Keratinocyte (primary cell): ENCODE results near the gene ARMC9. TPM values are rescaled to one million over a fixed set of nuclear protein-coding genes. Genes with fewer than 3 reads are reported as not detected.

Experiments used
- DNase-seq: peaks from one replicate; pipeline ENCODE4 v3.0.0-alpha.2; 2011; ENCODE audit warnings: low read depth, missing footprints, low spot score
- FAIRE-seq: peaks from 2 replicates; lab custom pipeline; 2011; peaks lifted over from hg19 to GRCh38; lab: Jason Lieb, UNC
- H2AFZ ChIP-seq: 2 replicates; pipeline ENCODE4 v1.6.0; 2012; ENCODE audit warnings: low read length, control low read depth, inconsistent platforms; ENCODE audit not compliant: control insufficient read depth
- H3K27ac ChIP-seq: 2 replicates; pipeline ENCODE4 v1.5.1; 2011; ENCODE audit warnings: low read length; ENCODE audit not compliant: control insufficient read depth, insufficient read depth
- H3K27me3 ChIP-seq: 3 replicates; pipeline ENCODE4 v1.6.0; 2011; ENCODE audit warnings: low read length; ENCODE audit not compliant: control insufficient read depth, insufficient read depth; ENCODE audit errors: extremely low read depth
- H3K36me3 ChIP-seq, 2 experiments: 2 replicates in 1 of 2; 3 replicates in 1 of 2; pipeline ENCODE4 v1.5.1; 2011; ENCODE audit warnings: low read length in 2 of 2, mild to moderate bottlenecking in 1 of 2; ENCODE audit not compliant: control insufficient read depth in 2 of 2, insufficient read depth in 2 of 2; ENCODE audit errors: extremely low read depth in 1 of 2
- H3K4me1 ChIP-seq: 3 replicates; pipeline ENCODE4 v1.5.1; 2011; ENCODE audit warnings: low read length; ENCODE audit not compliant: control insufficient read depth, insufficient read depth; ENCODE audit errors: extremely low read depth
- H3K4me2 ChIP-seq: 3 replicates; pipeline ENCODE4 v1.6.0; 2011; ENCODE audit warnings: low read depth, low read length; ENCODE audit not compliant: control insufficient read depth, insufficient read depth; ENCODE audit errors: extremely low read depth
- H3K4me3 ChIP-seq, 3 experiments: fragments of 200-600 bp in 1 of 3; sonication (generic) in 1 of 3; 2 replicates in 2 of 3; 3 replicates in 1 of 3; pipeline ENCODE4 v1.5.1; 2011 to 2016; ENCODE audit warnings: low read length in 3 of 3, mild to moderate bottlenecking in 3 of 3, control low read depth in 2 of 3, inconsistent platforms in 1 of 3, low read depth in 1 of 3, mixed read lengths in 1 of 3, mixed run types in 1 of 3, moderate library complexity in 1 of 3; ENCODE audit not compliant: control insufficient read depth in 2 of 3, insufficient read depth in 2 of 3; ENCODE audit errors: extremely low read depth in 1 of 3
- H3K79me2 ChIP-seq: 2 replicates; pipeline ENCODE4 v1.6.0; 2012; ENCODE audit warnings: low read length; ENCODE audit not compliant: control insufficient read depth, insufficient read depth
- H3K9ac ChIP-seq: 3 replicates; pipeline ENCODE4 v1.6.0; 2011; ENCODE audit warnings: low read length; ENCODE audit not compliant: control insufficient read depth, insufficient read depth; ENCODE audit errors: extremely low read depth
- H3K9me1 ChIP-seq: 3 replicates; pipeline ENCODE4 v1.6.0; 2011; ENCODE audit warnings: low read length; ENCODE audit not compliant: control insufficient read depth, insufficient read depth; ENCODE audit errors: extremely low read depth
- H3K9me3 ChIP-seq: 2 replicates; pipeline ENCODE4 v1.5.1; 2012; ENCODE audit warnings: low read depth, low read length; ENCODE audit not compliant: control insufficient read depth
- H4K20me1 ChIP-seq: 3 replicates; pipeline ENCODE4 v1.6.0; 2011; ENCODE audit warnings: low read length; ENCODE audit not compliant: control insufficient read depth, insufficient read depth; ENCODE audit errors: extremely low read depth
- EZH2 ChIP-seq: IDR thresholded peaks from one replicate; pipeline ENCODE4 v1.6.1; 2012; ENCODE audit warnings: inconsistent platforms, mild to moderate bottlenecking, low read length, moderate library complexity
- dilution Hi-C: fragments of 300-500 bp; cut with MboI; formaldehyde crosslinking; loops from one replicate; pipeline ENCODE4 v1.7.0; 2020; ENCODE audit warnings: low sequenced_read_pairs; ENCODE audit not compliant: extremely low pct_ligation_motif_present
- polyA plus RNA-seq, 5 experiments: library from polyadenylated mRNA; depleted of rRNA in 3 of 5; stranded (reverse) in 3 of 5; stranded (forward) in 1 of 5; unstranded in 1 of 5; fragments of >200 nt; gene quantifications; 1 replicate in 1 of 5; 2 replicates in 3 of 5; 3 replicates in 1 of 5; pipeline versions ENCODE4 v1.2.1 to v1.2.3, GENCODE V29; 2011 to 2012; ENCODE audit warnings: missing spikeins in 2 of 5, low read depth in 1 of 5, low replicate concordance in 1 of 5
- TF ChIP-seq, protein P1 (sequence below), 3 experiments: IDR thresholded peaks in 1 of 3; conservative IDR thresholded peaks in 1 of 3; optimal IDR thresholded peaks in 1 of 3; 2 replicates in 2 of 3; 3 replicates in 1 of 3; pipeline versions ENCODE3 to v1.5.1; 2011; ENCODE audit warnings: low read length in 3 of 3, mild to moderate bottlenecking in 3 of 3, moderate library complexity in 2 of 3, control low read depth in 1 of 3, inconsistent platforms in 1 of 3; ENCODE audit not compliant: insufficient read depth in 2 of 3; ENCODE audit errors: extremely low read depth in 1 of 3

The ARMC9 gene
- polyA plus RNA-seq, 1 donor (not counting 4 experiments of a cell fraction or from before 2014, with no cell fraction given): 16.2 TPM

DNA sequence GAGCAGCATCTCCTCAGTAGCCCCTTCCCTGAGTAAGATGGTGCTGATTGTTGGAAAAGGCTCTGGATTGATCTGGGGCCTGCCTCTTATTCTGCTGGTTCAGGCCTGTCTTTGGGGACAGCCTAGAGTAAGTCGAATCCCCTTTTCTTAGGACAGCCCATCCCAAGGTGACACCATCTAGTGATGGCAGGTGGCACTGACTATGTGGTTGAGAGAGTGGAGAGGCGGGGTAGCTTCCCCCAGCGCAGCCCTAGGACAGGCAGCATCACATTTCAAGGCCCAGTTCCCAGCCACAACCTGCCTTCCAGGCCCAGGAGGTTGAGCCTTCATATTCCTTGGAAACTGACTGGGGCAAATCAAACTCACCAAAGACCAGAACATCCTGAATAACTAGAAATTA lies 128.0 kb downstream of the ARMC9 start:
- H4K20me1 ChIP-seq: no peaks in the 10 kb centered on the region
- DNase-seq: no peak
- no peaks in the 10 kb centered on the region for H3K4me1 ChIP-seq
- H3K27me3 ChIP-seq: no peaks in the 10 kb centered on the region
- no peak overlapping the region for H3K4me2 ChIP-seq
- no peak for FAIRE-seq
- no peaks in the 10 kb centered on the region for H3K9me1 ChIP-seq
- no peaks in the 10 kb centered on the region for H3K79me2 ChIP-seq
- no peaks in the 10 kb centered on the region for H3K36me3 ChIP-seq
- dilution Hi-C loops: no loop called here
- no peaks in the 10 kb centered on the region for H3K9me3 ChIP-seq
- H3K27ac ChIP-seq: no peak overlapping the region
- H3K9ac ChIP-seq: no peak overlapping the region
- no peak overlapping the region for H3K4me3 ChIP-seq
- H2AFZ ChIP-seq: no peak overlapping the region
- TF ChIP-seq, protein P1, sequence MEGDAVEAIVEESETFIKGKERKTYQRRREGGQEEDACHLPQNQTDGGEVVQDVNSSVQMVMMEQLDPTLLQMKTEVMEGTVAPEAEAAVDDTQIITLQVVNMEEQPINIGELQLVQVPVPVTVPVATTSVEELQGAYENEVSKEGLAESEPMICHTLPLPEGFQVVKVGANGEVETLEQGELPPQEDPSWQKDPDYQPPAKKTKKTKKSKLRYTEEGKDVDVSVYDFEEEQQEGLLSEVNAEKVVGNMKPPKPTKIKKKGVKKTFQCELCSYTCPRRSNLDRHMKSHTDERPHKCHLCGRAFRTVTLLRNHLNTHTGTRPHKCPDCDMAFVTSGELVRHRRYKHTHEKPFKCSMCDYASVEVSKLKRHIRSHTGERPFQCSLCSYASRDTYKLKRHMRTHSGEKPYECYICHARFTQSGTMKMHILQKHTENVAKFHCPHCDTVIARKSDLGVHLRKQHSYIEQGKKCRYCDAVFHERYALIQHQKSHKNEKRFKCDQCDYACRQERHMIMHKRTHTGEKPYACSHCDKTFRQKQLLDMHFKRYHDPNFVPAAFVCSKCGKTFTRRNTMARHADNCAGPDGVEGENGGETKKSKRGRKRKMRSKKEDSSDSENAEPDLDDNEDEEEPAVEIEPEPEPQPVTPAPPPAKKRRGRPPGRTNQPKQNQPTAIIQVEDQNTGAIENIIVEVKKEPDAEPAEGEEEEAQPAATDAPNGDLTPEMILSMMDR (optimal IDR thresholded peaks at IDR 0.05 in 1 of 3, IDR thresholded peaks at IDR 0.05 in 1 of 3, conservative IDR thresholded peaks at IDR 0.05 in 1 of 3; ENCODE audit: extremely low read depth in 1 of 3, insufficient read depth in 2 of 3, low read length in 3 of 3): no peak
- no peak for TF ChIP-seq EZH2

DNA sequence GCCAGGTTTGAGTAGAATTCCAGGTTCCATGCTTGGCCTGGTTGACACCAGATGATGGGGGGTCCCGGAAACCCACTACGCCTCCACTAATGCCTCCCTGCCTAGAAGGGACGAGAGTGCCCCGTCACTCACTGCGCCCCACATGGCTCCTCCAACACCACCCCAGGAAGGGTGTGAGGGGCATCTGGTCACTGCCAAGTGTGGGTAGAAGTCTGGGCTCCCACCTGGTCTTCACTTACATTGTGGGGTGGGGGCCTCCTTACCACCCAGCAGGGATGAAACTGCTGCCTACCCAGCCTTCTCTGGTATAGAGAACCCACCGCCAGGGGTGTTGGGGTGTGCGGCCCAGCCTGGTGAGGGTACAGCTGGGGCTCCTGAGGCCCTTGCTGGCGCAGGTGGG lies 131.9 kb downstream of the ARMC9 start:
- H3K27me3 ChIP-seq: no peaks in the 10 kb centered on the region

More for the DNA sequence above, 131.9 kb downstream of the ARMC9 start:
- H4K20me1 ChIP-seq: no peaks in the 10 kb centered on the region
- H2AFZ ChIP-seq: no peak overlapping the region
- peaks cover 0 to 2% of the 10 kb centered on the region in 2 experiments for H3K36me3 ChIP-seq
- dilution Hi-C loops: no loop called here
- H3K4me2 ChIP-seq: no peak overlapping the region
- no peak overlapping the region for H3K9ac ChIP-seq
- no peaks in the 10 kb centered on the region for H3K9me1 ChIP-seq
- no peak for FAIRE-seq
- H3K4me1 ChIP-seq: peaks cover 6% of the 10 kb centered on the region
- H3K79me2 ChIP-seq: no peaks in the 10 kb centered on the region
- H3K4me3 ChIP-seq: no peak overlapping the region
- H3K9me3 ChIP-seq: no peaks in the 10 kb centered on the region
- no peak for DNase-seq
- H3K27ac ChIP-seq: no peak overlapping the region
- no peak for TF ChIP-seq EZH2
- TF ChIP-seq, protein P1 (optimal IDR thresholded peaks at IDR 0.05 in 1 of 3, IDR thresholded peaks at IDR 0.05 in 1 of 3, conservative IDR thresholded peaks at IDR 0.05 in 1 of 3; ENCODE audit: extremely low read depth in 1 of 3, insufficient read depth in 2 of 3, low read length in 3 of 3): no peak
